Activated T-cell treated with anti-CD3 and anti-CD28 coated beads for 24 hours (primary cell): ENCODE data around the gene ATP6V1G1.
"Not testable (repeated sequence)": the region's sequence is repeated elsewhere in the genome, so short reads cannot be mapped to it uniquely, and the experiment has no call there.

ENCODE experiments used
- DNase-seq: peaks from one replicate; pipeline ENCODE4 v3.0.0-alpha.2; 2020; ENCODE audit warnings: low read depth

The ATP6V1G1 gene

GRCh38 chr9:114580609-114581193 lies 6.9 kb upstream of the ATP6V1G1 start:
- no peak for DNase-seq

- DNase-seq = no peak
Measured at GRCh38 chr9:114583371-114584155, 4.0 kb upstream of the ATP6V1G1 start.

GRCh38 chr9:114588210-114588609 lies 641 bp downstream of the ATP6V1G1 start:
- no peak for DNase-seq

GRCh38 chr9:114588651-114589526 lies 1.3 kb downstream of the ATP6V1G1 start:
- no peak for DNase-seq

GRCh38 chr9:114590328-114590727 lies 2.8 kb downstream of the ATP6V1G1 start:
- no peak for DNase-seq

- no peak for DNase-seq
Measured at GRCh38 chr9:114591291-114591787, 3.8 kb downstream of the ATP6V1G1 start.

- no peak for DNase-seq
Measured at GRCh38 chr9:114591849-114592248, 4.3 kb downstream of the ATP6V1G1 start.

- DNase-seq = peak; percentile 17
Measured at GRCh38 chr9:114592356-114592755, 4.8 kb downstream of the ATP6V1G1 start.

- no peak for DNase-seq
Measured at GRCh38 chr9:114594136-114594535, 6.6 kb downstream of the ATP6V1G1 start.

GRCh38 chr9:114600502-114601248 lies 13.1 kb downstream of the ATP6V1G1 start:
- DNase-seq = not testable (repeated sequence)

- not testable (repeated sequence) for DNase-seq
Measured at GRCh38 chr9:114601787-114602186, 14.2 kb downstream of the ATP6V1G1 start.

GRCh38 chr9:114602620-114603019 lies 15.1 kb downstream of the ATP6V1G1 start:
- no peak for DNase-seq

GRCh38 chr9:114603248-114603647 lies 15.7 kb downstream of the ATP6V1G1 start:
- no peak for DNase-seq

GRCh38 chr9:114604989-114605388 lies 17.4 kb downstream of the ATP6V1G1 start:
- DNase-seq = no peak

GRCh38 chr9:114606068-114606467 lies 18.5 kb downstream of the ATP6V1G1 start:
- no peak for DNase-seq

- DNase-seq = no peak
Measured at GRCh38 chr9:114606597-114607207, 19.1 kb downstream of the ATP6V1G1 start.

- no peak for DNase-seq
Measured at GRCh38 chr9:114607671-114608524, 20.3 kb downstream of the ATP6V1G1 start.

- DNase-seq = no peak
Measured at GRCh38 chr9:114608525-114608796, 20.9 kb downstream of the ATP6V1G1 start.

- peak; percentile 28 for DNase-seq
Measured at GRCh38 chr9:114611516-114612271, 24.1 kb downstream of the ATP6V1G1 start.
